ENCODE results near the gene THYN1. TPM values are rescaled to one million over a fixed set of nuclear protein-coding genes. Genes with fewer than 3 reads are reported as not detected.

Gene THYN1
- polyA plus RNA-seq, 3 donors, result 36.4 to 65.7 (median 57.6) TPM

GRCh38 chr11:134242376-134242775, 10.8 kb downstream of the THYN1 start:
- no peaks in the 10 kb centered on the region for H3K9me3 Mint-ChIP-seq
- no peak overlapping the region for H3K27ac Mint-ChIP-seq
- Histone ChIP-seq H3K79me2 (ENCODE audit: insufficient read depth, low read length) (no peaks in the 10 kb centered on the region), H3K36me3 (replicated peaks in 1 of 2; ENCODE audit: control insufficient read depth in 1 of 2, insufficient read depth in 2 of 2, low read length in 2 of 2) (peaks cover 83 to 96% of the 10 kb centered on the region in 2 donors), H3K4me3 (replicated peaks in 1 of 3; ENCODE audit: low read depth in 2 of 3, low read length in 3 of 3) (no peak overlapping the region), H3K9ac (ENCODE audit: insufficient read depth, low read length, poor library complexity, severe bottlenecking) (no peak overlapping the region), H3K27me3 (ENCODE audit: control insufficient read depth in 2 of 2, insufficient read depth in 2 of 2, low read length in 2 of 2) (no peaks in the 10 kb centered on the region), H3K4me1 (ENCODE audit: control insufficient read depth in 1 of 2, insufficient read depth in 2 of 2, low read length in 2 of 2) (no peaks in the 10 kb centered on the region), H2AFZ (ENCODE audit: insufficient read depth, low read depth, low read length, poor library complexity, severe bottlenecking) (no peak overlapping the region), H3K27ac (ENCODE audit: low read depth in 1 of 2, low read length in 2 of 2) (no peak overlapping the region), H3K4me2 (replicated peaks; ENCODE audit: extremely low read depth, low read length, poor library complexity, severe bottlenecking) (no peak overlapping the region), H4K20me1 (ENCODE audit: insufficient read depth, low read length) (no peaks in the 10 kb centered on the region), H3K9me3 (replicated peaks in 1 of 2; ENCODE audit: control insufficient read depth in 1 of 2, insufficient read depth in 1 of 2, low read length in 2 of 2) (no peaks in the 10 kb centered on the region)
- WGBS (ENCODE audit: insufficient coverage), result 77% methylated on average over 6 of the region's 9 CpGs
- no peaks in the 10 kb centered on the region for H3K4me1 Mint-ChIP-seq
- TF ChIP-seq, protein P1, sequence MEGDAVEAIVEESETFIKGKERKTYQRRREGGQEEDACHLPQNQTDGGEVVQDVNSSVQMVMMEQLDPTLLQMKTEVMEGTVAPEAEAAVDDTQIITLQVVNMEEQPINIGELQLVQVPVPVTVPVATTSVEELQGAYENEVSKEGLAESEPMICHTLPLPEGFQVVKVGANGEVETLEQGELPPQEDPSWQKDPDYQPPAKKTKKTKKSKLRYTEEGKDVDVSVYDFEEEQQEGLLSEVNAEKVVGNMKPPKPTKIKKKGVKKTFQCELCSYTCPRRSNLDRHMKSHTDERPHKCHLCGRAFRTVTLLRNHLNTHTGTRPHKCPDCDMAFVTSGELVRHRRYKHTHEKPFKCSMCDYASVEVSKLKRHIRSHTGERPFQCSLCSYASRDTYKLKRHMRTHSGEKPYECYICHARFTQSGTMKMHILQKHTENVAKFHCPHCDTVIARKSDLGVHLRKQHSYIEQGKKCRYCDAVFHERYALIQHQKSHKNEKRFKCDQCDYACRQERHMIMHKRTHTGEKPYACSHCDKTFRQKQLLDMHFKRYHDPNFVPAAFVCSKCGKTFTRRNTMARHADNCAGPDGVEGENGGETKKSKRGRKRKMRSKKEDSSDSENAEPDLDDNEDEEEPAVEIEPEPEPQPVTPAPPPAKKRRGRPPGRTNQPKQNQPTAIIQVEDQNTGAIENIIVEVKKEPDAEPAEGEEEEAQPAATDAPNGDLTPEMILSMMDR (IDR thresholded peaks at IDR 0.05), result no peak
- no peak overlapping the region for H3K4me3 Mint-ChIP-seq
- no peaks in the 10 kb centered on the region for H3K27me3 Mint-ChIP-seq (ENCODE audit: low read depth in 3 of 3)
- DNase-seq, result no peak
- intact Hi-C loops (cut with micrococcal nuclease), result no loop called here
- H3K36me3 Mint-ChIP-seq, result peaks cover 82 to 94% of the 10 kb centered on the region in 2 donors

- Mint-ChIP-seq H3K36me3 (peaks cover 83 to 95% of the 10 kb centered on the region in 2 donors), H3K4me1 (no peaks in the 10 kb centered on the region), H3K27ac (no peak overlapping the region), H3K9me3 (no peaks in the 10 kb centered on the region), H3K4me3 (no peak overlapping the region), H3K27me3 (ENCODE audit: low read depth in 3 of 3) (no peaks in the 10 kb centered on the region)
- H2AFZ ChIP-seq (ENCODE audit: insufficient read depth, low read depth, low read length, poor library complexity, severe bottlenecking), result no peak overlapping the region
- no peak overlapping the region for H3K9ac ChIP-seq (ENCODE audit: insufficient read depth, low read length, poor library complexity, severe bottlenecking)
- peaks cover 72 to 95% of the 10 kb centered on the region in 2 donors for H3K36me3 ChIP-seq (replicated peaks in 1 of 2; ENCODE audit: control insufficient read depth in 1 of 2, insufficient read depth in 2 of 2, low read length in 2 of 2)
- H3K4me1 ChIP-seq (ENCODE audit: control insufficient read depth in 1 of 2, insufficient read depth in 2 of 2, low read length in 2 of 2), result no peaks in the 10 kb centered on the region
- DNase-seq, result no peak
- H3K4me2 ChIP-seq (replicated peaks; ENCODE audit: extremely low read depth, low read length, poor library complexity, severe bottlenecking), result no peak overlapping the region
- no peaks in the 10 kb centered on the region for H3K79me2 ChIP-seq (ENCODE audit: insufficient read depth, low read length)
- no CpG with 5 or more reads among the region's 6 CpGs for WGBS (ENCODE audit: insufficient coverage)
- H3K9me3 ChIP-seq (replicated peaks in 1 of 2; ENCODE audit: control insufficient read depth in 1 of 2, insufficient read depth in 1 of 2, low read length in 2 of 2), result no peaks in the 10 kb centered on the region
- H4K20me1 ChIP-seq (ENCODE audit: insufficient read depth, low read length), result peaks cover 7% of the 10 kb centered on the region
- intact Hi-C loops (cut with micrococcal nuclease), result no loop called here
- H3K27me3 ChIP-seq (ENCODE audit: control insufficient read depth in 2 of 2, insufficient read depth in 2 of 2, low read length in 2 of 2), result no peaks in the 10 kb centered on the region
- no peak overlapping the region for H3K27ac ChIP-seq (ENCODE audit: low read depth in 1 of 2, low read length in 2 of 2)
- TF ChIP-seq, protein P1 (IDR thresholded peaks at IDR 0.05), result no peak
- no peak overlapping the region for H3K4me3 ChIP-seq (replicated peaks in 1 of 3; ENCODE audit: low read depth in 2 of 3, low read length in 3 of 3)
Observed at GRCh38 chr11:134240592-134240991, 12.6 kb downstream of the THYN1 start.
